Sigmoid colon (tissue), 4 donors: ENCODE data around the gene PVRIG.

ENCODE experiments used
- EP300 ChIP-seq, 4 donors: sonication (generic); formaldehyde crosslinking; IDR thresholded peaks; one replicate each; pipeline ENCODE4 v1.6.1; 2017; ENCODE audit warnings: antibody characterized with exemption in 4 of 4
- POLR2A ChIP-seq, 2 donors: fragments of 450-650 bp; IDR thresholded peaks; one replicate each; pipeline ENCODE4 v1.6.1; 2016; ENCODE audit warnings: antibody characterized with exemption in 2 of 2, mild to moderate bottlenecking in 2 of 2, moderate library complexity in 2 of 2
- POLR2AphosphoS5 ChIP-seq, 4 donors: sonication (generic); formaldehyde crosslinking; IDR thresholded peaks; one replicate each; pipeline ENCODE4 v1.6.1; 2017; ENCODE audit warnings: antibody characterized with exemption in 4 of 4
- TF ChIP-seq, protein P1 (sequence below), 4 experiments: fragments of 450-650 bp in 3 of 4; fragments of 200-600 bp in 1 of 4; IDR thresholded peaks; one replicate each; pipeline ENCODE4 v1.5.1; 2016 to 2019; ENCODE audit warnings: antibody characterized with exemption in 4 of 4, mild to moderate bottlenecking in 3 of 4, moderate library complexity in 2 of 4

DNA sequence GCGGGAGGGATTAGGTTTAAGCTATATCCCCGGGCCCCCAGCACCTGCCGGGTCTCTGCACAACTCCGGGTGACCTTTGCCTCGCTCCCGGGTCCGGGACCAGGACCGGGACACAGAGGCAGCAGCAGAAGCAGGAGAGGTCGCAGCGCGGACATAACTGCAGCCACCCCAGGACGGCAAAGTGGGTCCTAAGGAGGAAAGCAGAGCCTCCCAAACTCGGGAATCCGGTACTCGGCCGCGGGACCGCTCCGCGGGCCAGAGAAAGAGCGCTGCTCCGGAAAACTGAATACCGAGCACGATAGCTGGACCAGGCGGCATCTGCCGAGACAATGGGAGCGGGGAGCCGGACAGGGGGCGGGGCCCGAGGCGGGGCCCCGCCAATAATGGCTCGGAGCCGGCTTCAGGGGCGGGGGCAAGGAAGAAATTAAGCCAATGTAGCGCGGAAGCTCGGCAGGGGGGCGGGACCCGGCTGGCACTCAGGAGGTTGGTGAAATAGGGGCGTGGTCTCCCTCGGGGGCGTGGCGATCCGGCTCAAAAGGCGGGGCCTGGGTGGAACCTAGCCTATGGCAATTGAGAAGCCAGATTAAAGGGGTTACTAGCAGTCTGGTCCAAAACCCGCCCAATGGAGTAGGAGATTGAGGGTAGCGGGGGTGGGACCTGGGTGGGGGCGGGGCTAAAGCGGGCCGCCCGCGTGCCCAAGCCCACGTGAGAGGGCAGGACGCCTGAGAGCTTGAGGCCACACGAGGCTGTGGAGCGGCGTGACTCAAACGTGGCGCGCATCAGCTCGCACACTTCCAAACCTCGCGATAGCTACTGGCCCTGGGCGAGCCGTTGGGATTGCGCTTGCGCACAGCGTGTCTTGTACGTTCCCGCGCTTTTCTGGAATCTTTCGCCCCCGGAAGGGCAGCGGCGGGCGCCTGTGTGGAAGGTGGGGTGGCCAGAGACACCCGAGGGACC lies 42.4 kb upstream of the PVRIG start, which contains the start of the genes GPC2 and STAG3:
- TF ChIP-seq POLR2AphosphoS5 (IDR thresholded peaks at IDR 0.05) (no peak), POLR2A (IDR thresholded peaks at IDR 0.05) (no peak), EP300 (IDR thresholded peaks at IDR 0.05) (no peak)
- TF ChIP-seq, protein P1, sequence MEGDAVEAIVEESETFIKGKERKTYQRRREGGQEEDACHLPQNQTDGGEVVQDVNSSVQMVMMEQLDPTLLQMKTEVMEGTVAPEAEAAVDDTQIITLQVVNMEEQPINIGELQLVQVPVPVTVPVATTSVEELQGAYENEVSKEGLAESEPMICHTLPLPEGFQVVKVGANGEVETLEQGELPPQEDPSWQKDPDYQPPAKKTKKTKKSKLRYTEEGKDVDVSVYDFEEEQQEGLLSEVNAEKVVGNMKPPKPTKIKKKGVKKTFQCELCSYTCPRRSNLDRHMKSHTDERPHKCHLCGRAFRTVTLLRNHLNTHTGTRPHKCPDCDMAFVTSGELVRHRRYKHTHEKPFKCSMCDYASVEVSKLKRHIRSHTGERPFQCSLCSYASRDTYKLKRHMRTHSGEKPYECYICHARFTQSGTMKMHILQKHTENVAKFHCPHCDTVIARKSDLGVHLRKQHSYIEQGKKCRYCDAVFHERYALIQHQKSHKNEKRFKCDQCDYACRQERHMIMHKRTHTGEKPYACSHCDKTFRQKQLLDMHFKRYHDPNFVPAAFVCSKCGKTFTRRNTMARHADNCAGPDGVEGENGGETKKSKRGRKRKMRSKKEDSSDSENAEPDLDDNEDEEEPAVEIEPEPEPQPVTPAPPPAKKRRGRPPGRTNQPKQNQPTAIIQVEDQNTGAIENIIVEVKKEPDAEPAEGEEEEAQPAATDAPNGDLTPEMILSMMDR (IDR thresholded peaks at IDR 0.05): no peak
